ENCODE measurements around the gene OXLD1. TPM values are rescaled to one million over a fixed set of nuclear protein-coding genes. Genes with fewer than 3 reads are reported as not detected.

The OXLD1 gene
- total and polyA plus RNA-seq, 10 of the 15 experiments (the other 5 are each of a cell fraction or from before 2014, with no cell fraction given) = 4.6 to 89.5 (median 39.8) TPM

- TF ChIP-seq NFXL1 (IDR thresholded peaks at IDR 0.05; ENCODE audit: borderline replicate concordance) (0 out of 2 replicates have a peak, but pooled peaks have one; percentile 31), ATF2 (IDR thresholded peaks at IDR 0.05; ENCODE audit: low read length) (no peak), CBX5 (IDR thresholded peaks at IDR 0.05; ENCODE audit: low read depth) (no peak), TCF7 (IDR thresholded peaks at IDR 0.05; ENCODE audit: borderline replicate concordance) (no peak), BCL11A (IDR thresholded peaks at IDR 0.05; ENCODE audit: low read depth, low read length) (no peak), FOXM1 (IDR thresholded peaks at IDR 0.05; ENCODE audit: low read depth, low read length) (no peak), IRF4 (IDR thresholded peaks at IDR 0.05; ENCODE audit: low read depth, low read length) (no peak), E4F1 (IDR thresholded peaks at IDR 0.05; ENCODE audit: borderline replicate concordance, partially characterized antibody) (no peak), MYB (IDR thresholded peaks at IDR 0.05; ENCODE audit: borderline replicate concordance, low read depth, low read length) (no peak), RBBP5 (conservative IDR thresholded peaks at IDR 0.05) (no peak), SMAD1 (IDR thresholded peaks at IDR 0.05; ENCODE audit: low read depth, partially characterized antibody) (no peak), ZNF384 (IDR thresholded peaks at IDR 0.05; ENCODE audit: borderline replicate concordance, low read depth, low read length) (no peak), KDM1A (IDR thresholded peaks at IDR 0.05; ENCODE audit: borderline replicate concordance) (no peak), CBFB (IDR thresholded peaks at IDR 0.05; ENCODE audit: low read depth) (no peak), ZNF687 (IDR thresholded peaks at IDR 0.05) (peak; percentile 92), SUPT20H (IDR thresholded peaks at IDR 0.05; ENCODE audit: borderline replicate concordance, control insufficient read depth, low read depth, low read length) (no peak), HCFC1 (IDR thresholded peaks at IDR 0.05; ENCODE audit: low read length) (0 out of 2 replicates have a peak, but pooled peaks have one; percentile 12)
- TF ChIP-seq, protein P1, sequence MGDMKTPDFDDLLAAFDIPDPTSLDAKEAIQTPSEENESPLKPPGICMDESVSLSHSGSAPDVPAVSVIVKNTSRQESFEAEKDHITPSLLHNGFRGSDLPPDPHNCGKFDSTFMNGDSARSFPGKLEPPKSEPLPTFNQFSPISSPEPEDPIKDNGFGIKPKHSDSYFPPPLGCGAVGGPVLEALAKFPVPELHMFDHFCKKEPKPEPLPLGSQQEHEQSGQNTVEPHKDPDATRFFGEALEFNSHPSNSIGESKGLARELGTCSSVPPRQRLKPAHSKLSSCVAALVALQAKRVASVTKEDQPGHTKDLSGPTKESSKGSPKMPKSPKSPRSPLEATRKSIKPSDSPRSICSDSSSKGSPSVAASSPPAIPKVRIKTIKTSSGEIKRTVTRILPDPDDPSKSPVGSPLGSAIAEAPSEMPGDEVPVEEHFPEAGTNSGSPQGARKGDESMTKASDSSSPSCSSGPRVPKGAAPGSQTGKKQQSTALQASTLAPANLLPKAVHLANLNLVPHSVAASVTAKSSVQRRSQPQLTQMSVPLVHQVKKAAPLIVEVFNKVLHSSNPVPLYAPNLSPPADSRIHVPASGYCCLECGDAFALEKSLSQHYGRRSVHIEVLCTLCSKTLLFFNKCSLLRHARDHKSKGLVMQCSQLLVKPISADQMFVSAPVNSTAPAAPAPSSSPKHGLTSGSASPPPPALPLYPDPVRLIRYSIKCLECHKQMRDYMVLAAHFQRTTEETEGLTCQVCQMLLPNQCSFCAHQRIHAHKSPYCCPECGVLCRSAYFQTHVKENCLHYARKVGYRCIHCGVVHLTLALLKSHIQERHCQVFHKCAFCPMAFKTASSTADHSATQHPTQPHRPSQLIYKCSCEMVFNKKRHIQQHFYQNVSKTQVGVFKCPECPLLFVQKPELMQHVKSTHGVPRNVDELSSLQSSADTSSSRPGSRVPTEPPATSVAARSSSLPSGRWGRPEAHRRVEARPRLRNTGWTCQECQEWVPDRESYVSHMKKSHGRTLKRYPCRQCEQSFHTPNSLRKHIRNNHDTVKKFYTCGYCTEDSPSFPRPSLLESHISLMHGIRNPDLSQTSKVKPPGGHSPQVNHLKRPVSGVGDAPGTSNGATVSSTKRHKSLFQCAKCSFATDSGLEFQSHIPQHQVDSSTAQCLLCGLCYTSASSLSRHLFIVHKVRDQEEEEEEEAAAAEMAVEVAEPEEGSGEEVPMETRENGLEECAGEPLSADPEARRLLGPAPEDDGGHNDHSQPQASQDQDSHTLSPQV (IDR thresholded peaks at IDR 0.05) = peak; percentile 68; the same call in 1 of the 2 replicates
These were observed 45.5 kb upstream of the OXLD1 start, which contains the start of gene SLC25A10 (continued) for GRCh38 chr17:81711814-81712467.

All from GM12878 (cell line).